GM12864 (cell line): ENCODE data around the gene AP5S1.

ENCODE experiments used
- DNase-seq: peaks from one replicate; pipeline ENCODE4 v3.0.0-alpha.2; 2011; ENCODE audit warnings: low read depth
- H3K4me3 ChIP-seq: 2 replicates; pipeline ENCODE4 v1.5.1; 2011; ENCODE audit warnings: mild to moderate bottlenecking, low read depth, low read length, control low read depth
- TF ChIP-seq, protein P1 (sequence below): IDR thresholded peaks from 2 replicates; pipeline ENCODE4 v1.5.1; 2011; ENCODE audit warnings: low read depth, mild to moderate bottlenecking, moderate library complexity, low read length, control low read depth, inconsistent platforms; ENCODE audit errors: missing control alignments

Gene AP5S1

DNA sequence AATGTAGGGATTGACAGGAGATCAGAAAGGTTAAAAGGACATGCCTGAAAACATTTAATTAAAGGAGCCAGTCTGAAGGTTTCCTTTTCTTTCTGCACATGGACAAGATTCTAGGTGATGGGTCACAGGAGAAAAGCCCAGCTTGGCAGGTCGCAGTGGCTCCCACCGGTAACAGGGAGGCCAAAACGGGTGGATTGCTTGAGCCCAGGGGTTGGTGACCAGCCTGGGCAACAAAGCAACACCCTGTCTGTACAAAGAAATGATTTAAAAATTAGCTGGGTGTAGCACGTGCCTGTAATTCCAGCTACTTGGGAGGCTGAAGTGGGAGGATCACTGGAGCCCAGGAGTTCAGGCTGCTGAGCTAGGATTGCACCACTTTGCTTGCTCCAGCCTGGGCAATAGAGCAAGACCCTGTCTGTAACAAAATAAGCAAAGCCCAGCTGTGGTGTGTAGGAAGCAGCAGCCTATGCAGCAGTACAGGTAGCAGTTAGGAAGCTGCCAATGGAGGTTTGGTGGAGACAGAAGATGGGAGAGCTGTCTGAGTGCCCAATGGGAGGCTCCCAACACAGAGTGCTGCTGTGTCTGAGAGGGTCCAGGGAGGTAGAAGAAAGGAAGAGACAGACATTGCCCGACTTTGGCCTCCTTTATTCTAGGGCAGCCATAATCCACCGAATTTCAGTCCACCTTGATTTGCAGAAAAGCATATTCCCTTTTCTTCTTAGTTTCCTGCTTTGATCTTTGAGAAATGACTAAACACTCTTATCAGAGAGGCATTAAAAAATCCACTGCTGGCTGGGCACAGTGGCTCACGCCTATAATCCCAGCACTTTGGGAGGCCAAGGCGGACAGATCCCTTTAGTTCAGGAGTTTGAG lies 7.1 kb upstream of the AP5S1 start:
- no peak for DNase-seq
- TF ChIP-seq, protein P1, sequence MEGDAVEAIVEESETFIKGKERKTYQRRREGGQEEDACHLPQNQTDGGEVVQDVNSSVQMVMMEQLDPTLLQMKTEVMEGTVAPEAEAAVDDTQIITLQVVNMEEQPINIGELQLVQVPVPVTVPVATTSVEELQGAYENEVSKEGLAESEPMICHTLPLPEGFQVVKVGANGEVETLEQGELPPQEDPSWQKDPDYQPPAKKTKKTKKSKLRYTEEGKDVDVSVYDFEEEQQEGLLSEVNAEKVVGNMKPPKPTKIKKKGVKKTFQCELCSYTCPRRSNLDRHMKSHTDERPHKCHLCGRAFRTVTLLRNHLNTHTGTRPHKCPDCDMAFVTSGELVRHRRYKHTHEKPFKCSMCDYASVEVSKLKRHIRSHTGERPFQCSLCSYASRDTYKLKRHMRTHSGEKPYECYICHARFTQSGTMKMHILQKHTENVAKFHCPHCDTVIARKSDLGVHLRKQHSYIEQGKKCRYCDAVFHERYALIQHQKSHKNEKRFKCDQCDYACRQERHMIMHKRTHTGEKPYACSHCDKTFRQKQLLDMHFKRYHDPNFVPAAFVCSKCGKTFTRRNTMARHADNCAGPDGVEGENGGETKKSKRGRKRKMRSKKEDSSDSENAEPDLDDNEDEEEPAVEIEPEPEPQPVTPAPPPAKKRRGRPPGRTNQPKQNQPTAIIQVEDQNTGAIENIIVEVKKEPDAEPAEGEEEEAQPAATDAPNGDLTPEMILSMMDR, result no peak
- H3K4me3 ChIP-seq, result no peak overlapping the region

DNA sequence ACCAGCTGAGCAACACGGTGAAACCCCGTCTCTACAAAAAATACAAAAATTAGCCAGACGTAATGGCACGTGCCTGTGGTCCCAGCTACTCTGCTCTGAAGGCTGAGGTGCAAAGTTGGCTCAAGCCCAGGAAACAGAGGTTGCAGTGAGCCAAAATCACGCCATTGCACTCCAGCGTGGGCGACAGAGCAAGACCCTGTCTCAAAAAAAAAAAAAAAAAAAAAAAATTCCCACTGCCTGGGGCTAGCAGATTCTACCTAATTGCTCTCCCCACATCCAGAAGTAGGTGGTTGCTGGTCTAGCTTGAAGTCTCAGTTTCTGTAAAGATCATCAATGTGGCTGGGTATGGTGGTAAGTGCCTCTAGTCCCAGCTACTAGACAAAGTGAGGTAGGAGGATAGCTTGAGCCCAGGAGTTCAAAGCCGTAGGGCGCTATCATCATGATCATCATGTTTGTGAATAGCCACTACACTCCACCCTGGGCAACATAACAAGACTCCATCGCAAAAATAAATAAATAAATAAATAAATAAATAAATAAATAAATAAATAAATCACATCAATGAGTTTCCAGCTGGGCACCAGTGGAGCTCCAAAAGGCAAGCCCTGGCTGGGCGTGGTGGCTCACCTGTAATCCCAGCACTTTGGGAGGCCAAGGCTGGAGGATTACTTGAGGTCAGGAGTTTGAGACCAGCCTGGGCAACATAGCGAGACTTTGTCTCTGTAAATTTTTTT lies 6.3 kb upstream of the AP5S1 start:
- TF ChIP-seq, protein P1, result no peak
- H3K4me3 ChIP-seq, result no peak overlapping the region
- DNase-seq, result no peak

DNA sequence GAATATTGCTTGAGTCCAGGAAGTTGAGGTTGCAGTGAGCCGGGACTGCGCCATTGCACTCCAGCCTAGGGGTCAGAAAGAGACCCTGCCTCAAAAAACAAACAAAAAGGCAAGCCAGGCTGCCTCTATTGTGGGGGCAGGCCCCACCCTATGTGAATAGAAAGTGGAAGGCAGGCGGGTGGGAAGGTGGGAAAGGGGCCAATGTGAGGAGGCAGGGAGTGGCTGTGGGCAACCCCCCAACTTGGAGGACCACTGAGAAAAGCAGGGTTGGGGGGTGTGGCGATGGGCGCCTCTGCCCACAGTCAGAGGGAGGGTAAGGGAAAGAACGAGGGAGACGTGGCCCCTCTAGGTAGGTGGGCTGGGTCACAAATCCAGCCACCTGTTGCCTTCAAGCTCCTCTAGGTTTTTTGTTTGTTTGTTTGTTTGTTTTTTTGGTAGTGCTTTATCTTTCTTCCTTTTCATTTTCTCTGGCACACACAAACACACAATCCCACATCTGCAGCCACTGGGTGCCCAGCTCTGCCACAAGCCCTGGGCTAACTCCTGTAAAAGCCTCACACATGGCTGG lies 5.3 kb upstream of the AP5S1 start:
- no peak for DNase-seq
- TF ChIP-seq, protein P1, result no peak
- no peak overlapping the region for H3K4me3 ChIP-seq

DNA sequence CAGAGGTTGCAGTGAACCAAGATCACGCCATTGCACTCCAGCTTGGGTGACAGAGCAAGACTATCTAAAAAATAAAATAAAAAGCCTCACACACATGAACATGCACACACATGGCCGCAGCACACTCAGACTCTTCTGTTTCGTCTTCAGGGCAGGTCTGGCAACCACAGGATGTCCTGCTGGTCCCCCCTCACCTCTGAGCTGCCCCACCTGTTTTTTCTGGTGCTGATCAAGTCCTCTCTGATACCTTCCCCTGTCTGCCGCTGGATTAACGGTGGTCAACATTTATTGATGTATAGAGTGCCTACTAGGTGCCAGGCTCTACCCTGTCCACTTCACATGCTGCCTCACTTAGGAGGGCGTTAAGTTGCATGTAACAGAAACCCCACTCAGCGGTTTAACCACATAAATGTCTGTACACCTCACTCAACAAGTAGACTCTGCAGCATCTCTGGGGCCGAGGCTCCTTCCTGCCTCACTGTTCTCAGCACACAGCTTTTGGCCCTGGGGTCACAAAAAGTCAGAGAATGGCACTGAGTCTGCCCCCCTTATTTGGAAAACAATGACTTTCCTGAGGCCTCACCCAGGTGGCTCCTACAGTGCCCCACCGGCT lies 4.5 kb upstream of the AP5S1 start:
- no peak overlapping the region for H3K4me3 ChIP-seq
- TF ChIP-seq, protein P1, result no peak
- DNase-seq, result no peak

DNA sequence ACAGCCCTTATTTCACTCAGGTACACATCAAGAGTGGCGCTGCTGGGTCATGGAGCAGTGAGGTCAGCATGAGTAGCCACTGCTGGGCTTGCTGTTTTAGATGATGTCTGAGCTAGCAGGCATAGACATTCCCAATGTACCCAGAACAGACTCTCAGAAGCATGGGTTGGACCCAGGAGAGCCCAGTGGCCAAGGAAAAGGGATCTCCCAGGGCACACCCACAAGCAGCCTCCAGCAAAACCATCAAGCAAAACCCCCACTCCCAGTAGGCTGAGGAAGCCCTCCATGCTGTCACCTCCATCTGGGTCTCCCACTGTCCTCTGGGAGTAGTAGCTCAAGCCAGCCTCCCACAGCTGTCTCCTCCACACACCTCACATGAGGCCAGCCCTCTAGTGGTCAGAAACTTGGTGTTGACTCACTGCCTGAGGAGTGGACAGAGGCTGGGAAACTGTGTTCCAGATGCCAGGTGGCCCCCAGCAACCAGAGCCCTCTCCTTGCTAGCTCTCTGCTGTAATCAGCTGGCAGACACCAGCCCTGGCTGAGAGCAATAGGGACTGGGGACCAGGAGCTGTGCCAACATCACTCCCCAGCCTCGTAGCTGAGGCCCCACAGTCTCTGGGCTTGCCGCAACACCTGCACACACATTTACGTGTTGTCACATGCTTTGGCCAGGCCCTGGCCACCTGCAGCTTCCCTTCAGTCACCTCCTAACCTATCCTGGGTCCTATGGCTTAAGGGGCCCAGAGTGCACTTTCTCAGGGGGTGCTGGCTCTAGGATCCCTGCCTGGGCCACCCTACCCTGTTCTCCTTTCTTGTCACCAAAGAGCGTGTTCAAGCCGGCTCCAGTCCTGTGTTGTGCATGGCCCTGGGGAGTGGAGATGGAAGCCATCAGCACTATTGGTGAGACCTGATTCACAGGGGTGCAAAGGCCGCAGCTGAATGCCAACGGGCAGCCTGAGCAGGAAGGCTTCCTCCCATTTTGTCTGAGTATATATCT lies 1.9 kb upstream of the AP5S1 start:
- TF ChIP-seq, protein P1, result peak; percentile 66
- no peak overlapping the region for H3K4me3 ChIP-seq
- no peak for DNase-seq

DNA sequence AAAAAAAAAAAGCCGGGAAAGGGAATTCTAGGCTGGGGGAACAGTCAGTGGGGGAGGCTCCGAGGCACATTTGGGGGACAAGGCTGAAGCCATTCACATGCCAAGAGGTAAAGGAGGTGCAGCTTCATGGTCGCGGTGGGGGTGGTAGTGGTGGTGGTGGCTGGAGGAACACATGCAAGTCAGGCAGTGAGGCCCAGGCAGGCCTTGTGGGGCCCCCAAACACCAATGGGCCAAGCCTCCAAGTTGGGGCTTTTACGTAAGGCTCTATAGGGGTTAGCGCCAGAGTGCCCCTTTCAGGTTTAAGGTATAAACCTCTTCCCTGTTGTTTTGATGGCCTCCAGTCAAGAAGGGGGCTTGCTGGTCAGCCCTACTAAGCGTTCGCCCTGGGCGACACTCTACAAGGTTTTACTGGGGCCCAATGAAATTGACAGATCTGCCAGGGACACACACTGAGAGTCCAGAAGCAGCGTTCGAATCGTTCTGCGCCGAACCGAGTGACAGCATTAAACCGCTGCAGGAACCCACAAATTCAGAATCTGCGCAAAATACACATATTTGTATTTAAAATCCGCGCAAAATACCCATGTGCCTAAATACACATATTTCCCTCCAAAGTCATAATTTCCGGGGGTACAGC lies 818 bp upstream of the AP5S1 start:
- peak overlapping the region; percentile 78 for H3K4me3 ChIP-seq
- TF ChIP-seq, protein P1, result no peak
- DNase-seq, result no peak
